Measurements from ENCODE around the gene PCNX2.

Gene PCNX2

GRCh38 chr1:233313434-233314155 is 18.1 kb upstream of the PCNX2 start:
- no peak for TF ChIP-seq CTCF (IDR thresholded peaks at IDR 0.05; ENCODE audit: insufficient read depth, low read length, poor library complexity, severe bottlenecking)
- Histone ChIP-seq H3K27me3 (replicated peaks; ENCODE audit: control insufficient read depth, insufficient read depth, low read length) (no peaks in the 10 kb centered on the region; the same call in 1 of the 2 replicates), H3K36me3 (ENCODE audit: control insufficient read depth, insufficient read depth, low read length) (no peaks in the 10 kb centered on the region), H3K4me3 (replicated peaks; ENCODE audit: low read depth, low read length) (no peak overlapping the region)
- no peak for DNase-seq (ENCODE audit: extremely low read depth, insufficient read length)

- no peak for DNase-seq (ENCODE audit: extremely low read depth, insufficient read length)
- Histone ChIP-seq H3K36me3 (ENCODE audit: control insufficient read depth, insufficient read depth, low read length) (no peaks in the 10 kb centered on the region), H3K27me3 (replicated peaks; ENCODE audit: control insufficient read depth, insufficient read depth, low read length) (no peaks in the 10 kb centered on the region), H3K4me3 (replicated peaks; ENCODE audit: low read depth, low read length) (no peak overlapping the region)
- peak; percentile 71 for TF ChIP-seq CTCF (IDR thresholded peaks at IDR 0.05; ENCODE audit: insufficient read depth, low read length, poor library complexity, severe bottlenecking)
Observed at GRCh38 chr1:233304489-233305102, 9.1 kb upstream of the PCNX2 start.

GRCh38 chr1:233300326-233300725 is 4.8 kb upstream of the PCNX2 start:
- Histone ChIP-seq H3K36me3 (ENCODE audit: control insufficient read depth, insufficient read depth, low read length) (no peaks in the 10 kb centered on the region), H3K4me3 (replicated peaks; ENCODE audit: low read depth, low read length) (no peak overlapping the region), H3K27me3 (replicated peaks; ENCODE audit: control insufficient read depth, insufficient read depth, low read length) (no peaks in the 10 kb centered on the region)
- TF ChIP-seq CTCF (IDR thresholded peaks at IDR 0.05; ENCODE audit: insufficient read depth, low read length, poor library complexity, severe bottlenecking) = no peak
- no peak for DNase-seq (ENCODE audit: extremely low read depth, insufficient read length)

- DNase-seq (ENCODE audit: extremely low read depth, insufficient read length) = no peak
- no peak for TF ChIP-seq CTCF (IDR thresholded peaks at IDR 0.05; ENCODE audit: insufficient read depth, low read length, poor library complexity, severe bottlenecking)
- Histone ChIP-seq H3K4me3 (replicated peaks; ENCODE audit: low read depth, low read length) (no peak overlapping the region), H3K27me3 (replicated peaks; ENCODE audit: control insufficient read depth, insufficient read depth, low read length) (no peaks in the 10 kb centered on the region), H3K36me3 (ENCODE audit: control insufficient read depth, insufficient read depth, low read length) (no peaks in the 10 kb centered on the region)
Observed at GRCh38 chr1:233299450-233299849, 3.9 kb upstream of the PCNX2 start.

GRCh38 chr1:233295975-233296322 is 424 bp upstream of the PCNX2 start:
- peak overlapping the region; percentile 82 for H3K4me3 ChIP-seq (replicated peaks; ENCODE audit: low read depth, low read length)
- H3K36me3 ChIP-seq (ENCODE audit: control insufficient read depth, insufficient read depth, low read length) = no peaks in the 10 kb centered on the region
- no peak for TF ChIP-seq CTCF (IDR thresholded peaks at IDR 0.05; ENCODE audit: insufficient read depth, low read length, poor library complexity, severe bottlenecking)
- no peaks in the 10 kb centered on the region for H3K27me3 ChIP-seq (replicated peaks; ENCODE audit: control insufficient read depth, insufficient read depth, low read length)
- DNase-seq (ENCODE audit: extremely low read depth, insufficient read length) = no peak

Data from GM06990 (cell line).